WTC11 (cell line): Measurements from ENCODE around the gene WDR18.

Experiments used
- CTCF ChIP-seq: fragments of 200-600 bp; IDR thresholded peaks from 2 replicates; pipeline ENCODE4 v1.8.0; 2022; ENCODE audit warnings: antibody characterized with exemption
- NR2C2 ChIP-seq: sonication (generic); formaldehyde crosslinking; IDR thresholded peaks from 2 replicates; pipeline ENCODE4 v1.8.0; 2022; ENCODE audit warnings: mild to moderate bottlenecking, missing genetic modification reagents
- SP1 ChIP-seq: sonication (generic); formaldehyde crosslinking; conservative IDR thresholded peaks from 2 replicates; pipeline ENCODE4 v1.8.1; 2022; ENCODE audit warnings: missing genetic modification reagents

- TF ChIP-seq CTCF (peak; percentile 87), NR2C2 (no peak), SP1 (CRISPR knock-in tag) (no peak)
Measured at GRCh38 chr19:970695-971094, 13.4 kb upstream of the WDR18 start.
